Hematopoietic multipotent progenitor cell treated with erythropoietin and hydrocortisone succinate and interleukin-3 and kit ligand, for 15 days (in vitro differentiated cells): ENCODE results near the gene SLC35F1.

Experiments
- DNase-seq: peaks from one replicate; pipeline ENCODE4 v3.0.0-alpha.2; 2015; ENCODE audit warnings: low spot score

The SLC35F1 gene

GRCh38 chr6:118313762-118314161, 406.7 kb downstream of the SLC35F1 start:
- DNase-seq: no peak

DNA sequence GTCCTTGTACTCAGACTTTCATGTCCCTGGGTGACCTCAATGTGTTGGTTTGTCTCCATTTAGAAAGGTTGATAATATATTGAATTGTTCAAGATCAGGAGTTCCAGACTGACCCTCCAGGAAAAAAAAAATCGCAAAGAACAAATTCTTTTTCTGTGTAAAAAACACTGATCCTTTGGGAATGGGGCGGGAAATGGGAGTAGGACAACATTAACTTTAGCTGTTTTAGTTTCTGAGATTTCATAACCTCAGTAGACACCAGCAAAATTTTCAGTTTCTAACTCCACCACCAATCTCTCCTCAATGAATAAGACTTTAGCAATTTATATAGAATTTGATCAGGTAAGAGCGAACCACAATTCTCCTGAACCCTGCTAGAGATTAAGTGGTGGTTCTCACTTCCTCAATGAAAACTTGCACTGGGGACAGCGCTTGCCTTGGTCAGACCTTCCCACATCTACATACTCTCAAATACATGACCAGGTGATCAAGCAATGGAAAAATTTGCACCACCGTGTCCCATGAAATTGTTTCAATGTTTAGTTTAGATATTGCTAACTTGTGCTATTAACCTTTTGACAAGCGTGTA, 409.8 kb downstream of the SLC35F1 start:
- DNase-seq: no peak

DNA sequence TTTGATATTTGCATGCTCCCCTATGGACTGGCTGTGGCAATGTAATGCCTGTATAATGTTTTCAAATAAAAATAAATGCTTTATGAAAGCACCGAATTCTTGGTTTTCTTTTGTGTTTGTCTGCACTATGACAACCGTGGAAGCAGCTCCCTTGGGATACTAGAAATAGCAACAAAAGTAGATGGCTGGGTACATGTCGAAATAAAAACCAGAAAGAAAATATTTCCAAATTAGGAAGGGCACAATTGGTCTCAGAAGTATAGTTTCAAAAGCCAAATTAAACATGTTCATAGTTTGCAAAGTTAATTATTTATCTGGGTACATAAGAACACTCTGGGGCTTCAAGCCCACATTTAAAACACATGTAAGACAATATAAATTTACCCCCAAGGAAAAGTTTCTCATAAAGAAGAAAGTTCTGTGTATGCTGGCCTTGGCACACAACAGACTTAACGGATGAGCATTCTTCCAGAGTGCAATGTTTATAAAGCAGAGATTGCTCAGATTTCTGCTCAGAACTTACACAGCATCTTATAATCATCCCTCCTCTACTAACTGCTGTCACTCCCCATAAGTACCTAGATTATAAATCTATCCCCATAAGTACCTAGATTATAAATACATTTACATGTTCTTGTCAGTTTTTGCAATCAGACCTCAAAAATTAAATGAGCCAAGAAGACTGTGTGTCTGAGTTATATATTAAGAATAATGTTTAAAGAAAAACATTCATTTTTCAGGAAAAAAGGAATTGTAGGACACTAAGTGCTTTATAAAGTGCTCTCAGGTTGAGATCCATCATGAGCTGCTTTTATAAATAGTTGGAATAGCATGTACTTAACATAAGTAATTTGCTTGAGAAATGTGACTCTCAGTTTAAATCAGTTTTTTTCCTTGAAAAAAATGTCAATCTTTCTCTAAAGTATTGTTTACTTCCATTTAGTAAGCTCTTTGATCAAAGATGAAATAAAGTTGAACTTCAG, 410.8 kb downstream of the SLC35F1 start:
- no peak for DNase-seq

DNA sequence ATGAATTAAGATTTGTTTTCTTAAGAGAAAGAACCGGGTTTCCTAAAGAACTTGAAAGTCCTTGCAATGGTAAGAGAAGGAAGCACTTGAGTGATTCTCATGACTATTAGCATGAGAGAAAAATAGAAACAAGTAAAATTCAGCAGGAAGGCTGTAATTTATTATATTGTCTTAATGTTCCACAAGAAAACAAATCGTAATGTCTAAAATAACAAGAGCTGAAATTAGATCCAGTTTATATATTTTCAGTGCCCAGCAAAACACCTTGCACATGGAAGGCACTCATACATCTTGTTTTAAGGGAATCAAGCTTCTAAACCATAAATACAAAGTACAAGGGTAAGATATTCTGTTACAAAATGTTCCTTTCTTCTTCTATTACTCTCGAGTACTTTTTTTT, 411.6 kb downstream of the SLC35F1 start:
- DNase-seq: no peak

DNA sequence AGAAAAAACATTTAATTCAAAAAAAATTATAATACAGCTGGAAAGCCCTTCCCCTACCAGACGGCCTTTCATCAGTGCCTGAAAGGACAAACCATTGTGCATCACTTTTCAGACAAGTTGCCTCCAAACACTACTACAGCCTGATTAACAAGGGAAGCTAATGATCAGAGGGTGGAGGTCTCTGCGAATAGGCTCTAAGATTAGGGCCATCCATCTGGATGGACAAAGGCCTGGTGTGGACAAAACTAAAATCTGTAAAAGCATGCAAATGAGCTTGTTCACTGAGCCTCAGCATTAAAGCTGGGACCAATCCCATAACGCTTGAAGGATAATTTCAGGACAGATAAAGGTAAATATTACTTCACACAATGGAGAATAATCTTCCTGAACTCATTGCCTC, 412.4 kb downstream of the SLC35F1 start:
- DNase-seq: no peak

DNA sequence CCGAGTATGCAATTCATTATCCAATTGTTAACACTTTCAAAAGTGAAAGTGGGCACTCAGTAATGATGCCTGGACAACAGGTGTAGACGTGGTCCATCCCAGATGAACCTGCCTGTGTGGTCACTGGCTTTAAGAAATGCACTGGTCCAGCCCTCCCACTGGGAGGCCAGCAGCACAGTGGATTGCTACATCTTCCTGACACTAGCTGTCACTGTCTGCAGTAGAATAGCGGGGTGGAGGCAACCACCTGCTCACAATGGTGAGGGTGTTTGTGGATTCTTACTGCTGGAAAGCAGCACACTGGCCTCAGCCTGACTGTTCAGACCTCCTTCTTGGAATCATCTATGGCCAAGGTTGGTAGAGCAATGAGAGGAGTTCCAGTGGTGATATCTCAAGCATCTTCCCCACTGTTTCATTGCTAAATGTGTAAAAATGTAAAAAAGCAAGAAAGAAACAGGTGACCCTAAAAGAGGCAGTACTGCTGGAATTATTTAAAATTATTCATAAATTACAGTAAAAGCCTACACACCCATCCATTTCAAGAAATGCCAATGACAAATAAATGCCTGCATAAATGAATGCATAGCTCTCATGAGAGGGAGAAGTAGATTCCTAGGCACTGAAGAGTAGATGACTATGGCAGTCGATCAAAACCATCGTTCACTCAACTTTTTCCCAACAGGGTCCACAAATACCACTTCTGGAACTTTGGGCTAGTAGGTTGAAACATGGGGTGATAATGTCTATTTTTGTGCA, 413.0 kb downstream of the SLC35F1 start:
- no peak for DNase-seq

DNA sequence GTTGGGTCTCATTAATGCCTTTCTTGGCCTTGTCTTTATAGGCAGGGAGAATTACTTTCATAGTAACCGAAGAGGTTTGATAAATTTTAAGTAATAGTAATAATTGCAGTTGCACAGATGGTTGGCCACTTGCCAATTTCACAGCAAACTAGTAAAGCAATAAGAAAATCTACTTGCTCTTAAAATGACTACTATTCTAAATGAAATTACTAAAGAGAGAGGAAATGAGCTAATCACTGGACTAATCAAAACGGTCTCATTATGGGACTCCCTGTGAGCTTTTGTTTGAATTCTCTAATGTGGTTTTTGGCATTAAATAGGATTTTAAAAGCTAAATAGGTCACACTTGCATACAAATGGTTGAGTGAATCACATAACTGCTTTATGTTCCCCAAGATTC, 413.6 kb downstream of the SLC35F1 start:
- DNase-seq: no peak

- no peak for DNase-seq
Measured at GRCh38 chr6:118324116-118324515, 417.1 kb downstream of the SLC35F1 start.

GRCh38 chr6:118325220-118325860, 418.3 kb downstream of the SLC35F1 start:
- DNase-seq: no peak

GRCh38 chr6:118326712-118327111, 419.6 kb downstream of the SLC35F1 start:
- DNase-seq: no peak

DNA sequence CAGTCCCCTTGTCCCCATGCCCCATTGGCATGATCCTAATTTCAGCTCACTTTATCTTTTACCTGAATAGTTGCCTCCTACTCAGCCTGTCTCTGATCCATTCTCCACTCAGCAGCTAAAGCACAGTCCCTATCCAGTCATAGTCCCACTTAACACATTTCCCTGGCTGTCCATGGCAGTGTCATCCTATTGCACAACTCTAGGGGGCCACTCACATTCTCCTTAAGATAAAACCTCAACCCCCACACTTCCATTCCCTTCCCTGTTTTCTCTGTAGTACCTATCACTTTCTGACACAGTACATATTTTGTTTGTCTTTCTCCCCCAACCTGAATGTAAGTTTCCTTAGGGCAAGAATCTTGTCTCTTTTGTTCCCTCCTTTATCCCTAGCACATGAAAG, 420.2 kb downstream of the SLC35F1 start:
- DNase-seq: no peak

- no peak for DNase-seq
Measured at GRCh38 chr6:118333772-118334171, 426.7 kb downstream of the SLC35F1 start.

- DNase-seq: no peak
Measured at GRCh38 chr6:118334634-118335033, 427.6 kb downstream of the SLC35F1 start.

- DNase-seq: no peak
Measured at GRCh38 chr6:118335325-118335816, 428.3 kb downstream of the SLC35F1 start.

- DNase-seq: no peak
Measured at GRCh38 chr6:118344014-118344670, 437.1 kb downstream of the SLC35F1 start.

- DNase-seq: no peak
Measured at GRCh38 chr6:118350881-118351430, 443.9 kb downstream of the SLC35F1 start.

GRCh38 chr6:118353564-118353963, 446.5 kb downstream of the SLC35F1 start:
- no peak for DNase-seq

GRCh38 chr6:118354641-118355040, 447.6 kb downstream of the SLC35F1 start:
- DNase-seq: no peak

DNA sequence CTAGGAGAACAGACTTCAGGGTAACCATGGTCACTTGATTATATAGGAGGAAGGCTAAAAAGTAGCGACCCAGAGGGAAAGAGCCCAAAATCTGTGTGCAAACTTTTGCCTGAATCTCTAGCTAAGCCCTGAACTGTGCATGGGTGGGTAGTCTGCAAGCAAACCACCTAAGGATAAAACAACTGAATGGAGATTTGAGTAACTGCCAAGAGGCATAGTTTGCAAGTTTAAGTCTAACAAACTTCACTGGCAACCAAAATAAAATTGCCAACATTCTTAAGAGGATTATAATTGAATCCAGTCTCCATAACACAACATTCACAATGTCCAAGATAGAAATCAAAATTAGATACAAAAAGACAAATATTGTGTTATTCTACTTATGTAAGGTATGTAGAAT, 449.0 kb downstream of the SLC35F1 start:
- DNase-seq: no peak

- no peak for DNase-seq
Measured at GRCh38 chr6:118356686-118357085, 449.6 kb downstream of the SLC35F1 start.
